ENCODE results near the gene DUSP12. TPM values are rescaled to one million over a fixed set of nuclear protein-coding genes. Genes with fewer than 3 reads are reported as not detected.

The DUSP12 gene
- total RNA-seq, 1 donor: 38.4 TPM

DNA sequence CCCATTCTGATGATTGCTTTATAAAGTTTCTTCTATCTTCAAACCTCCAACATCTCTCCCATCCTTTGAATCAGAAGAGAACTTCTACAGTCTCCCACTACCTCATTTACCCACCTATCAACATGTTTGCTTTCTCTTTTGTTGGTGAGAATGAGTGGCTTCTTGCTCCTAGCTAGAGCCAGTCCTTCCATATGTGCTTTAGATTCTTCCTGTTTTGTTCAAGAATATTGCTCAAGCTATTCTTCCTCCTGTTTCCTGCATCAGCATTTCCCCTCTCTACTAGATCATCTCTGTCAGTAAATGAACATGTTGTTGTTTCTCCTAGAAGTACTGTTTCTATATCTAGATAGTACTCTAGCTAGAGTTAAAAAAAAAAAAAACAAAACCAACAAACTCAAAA is 22.8 kb downstream of the DUSP12 start:
- no peaks in the 10 kb centered on the region for H3K9me3 ChIP-seq (ENCODE audit: low read depth, low read length)
- no peaks in the 10 kb centered on the region for H3K27me3 ChIP-seq (ENCODE audit: insufficient read depth, low read length)
- H3K4me1 ChIP-seq (ENCODE audit: insufficient read depth, low read length): peaks cover 71% of the 10 kb centered on the region
- H3K4me3 ChIP-seq (ENCODE audit: low read length): no peak overlapping the region

DNA sequence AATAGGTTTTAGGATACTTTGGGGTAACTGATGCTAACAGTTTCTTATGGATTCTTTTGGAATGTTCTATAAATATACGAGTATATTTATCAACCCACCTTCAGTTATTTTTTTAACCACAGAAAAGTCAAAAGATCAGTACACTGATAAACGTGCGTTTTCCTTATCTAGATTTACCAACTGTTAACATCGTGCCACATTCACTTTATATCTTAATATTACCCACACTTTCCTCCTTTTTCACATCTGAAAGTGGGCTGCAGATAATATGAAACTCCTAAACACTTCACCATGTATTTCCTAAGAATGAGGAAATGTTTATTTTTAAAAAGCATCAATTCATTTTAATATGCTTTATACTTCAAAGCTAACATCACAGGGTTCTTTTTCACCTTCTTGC is 24.2 kb downstream of the DUSP12 start:
- no peaks in the 10 kb centered on the region for H3K27me3 ChIP-seq (ENCODE audit: insufficient read depth, low read length)
- no peak overlapping the region for H3K4me3 ChIP-seq (ENCODE audit: low read length)
- H3K4me1 ChIP-seq (ENCODE audit: insufficient read depth, low read length): peaks cover 57% of the 10 kb centered on the region
- no peaks in the 10 kb centered on the region for H3K9me3 ChIP-seq (ENCODE audit: low read depth, low read length)

DNA sequence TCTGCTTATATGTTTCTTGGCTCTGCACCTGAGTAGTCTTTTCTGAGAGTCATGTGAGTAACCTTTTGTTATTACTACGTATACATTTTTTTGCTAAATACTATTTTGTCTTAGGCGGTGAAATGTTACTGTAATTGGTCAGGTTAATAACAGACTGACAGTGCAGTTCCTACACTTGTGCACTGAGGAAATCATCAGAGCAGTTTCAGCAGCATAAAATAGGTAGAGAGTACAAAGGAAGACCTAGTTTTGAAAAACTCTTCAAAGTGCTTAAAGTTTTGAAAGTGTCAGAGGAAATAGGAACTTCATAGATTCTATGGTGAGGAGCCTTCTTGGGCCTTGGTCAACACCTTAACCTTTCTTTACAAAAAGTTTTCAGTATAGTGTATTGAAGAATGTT is 27.7 kb downstream of the DUSP12 start:
- H3K4me3 ChIP-seq (ENCODE audit: low read length): no peak overlapping the region
- H3K9me3 ChIP-seq (ENCODE audit: low read depth, low read length): no peaks in the 10 kb centered on the region
- H3K27me3 ChIP-seq (ENCODE audit: insufficient read depth, low read length): no peaks in the 10 kb centered on the region
- peaks cover 23% of the 10 kb centered on the region for H3K4me1 ChIP-seq (ENCODE audit: insufficient read depth, low read length)

DNA sequence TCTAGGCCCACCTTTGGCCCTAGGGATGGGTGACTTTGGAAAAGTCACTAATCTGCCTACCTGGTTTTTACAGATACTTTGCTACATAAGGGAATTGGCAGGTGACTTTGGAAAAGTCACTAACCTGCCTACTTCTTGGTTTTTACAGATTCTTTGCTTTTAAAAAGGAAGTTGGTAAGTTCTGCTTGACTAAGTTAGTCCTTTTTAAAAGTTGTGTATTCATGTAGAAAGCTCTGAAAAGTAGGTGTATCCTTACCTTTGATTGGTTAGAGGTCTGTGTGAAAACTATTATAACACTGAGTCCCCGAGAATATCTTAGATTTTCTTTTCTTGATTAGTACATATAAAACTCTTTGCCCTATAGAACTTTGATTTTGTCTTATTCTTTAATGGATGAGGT is 28.9 kb downstream of the DUSP12 start:
- no peaks in the 10 kb centered on the region for H3K27me3 ChIP-seq (ENCODE audit: insufficient read depth, low read length)

DNA sequence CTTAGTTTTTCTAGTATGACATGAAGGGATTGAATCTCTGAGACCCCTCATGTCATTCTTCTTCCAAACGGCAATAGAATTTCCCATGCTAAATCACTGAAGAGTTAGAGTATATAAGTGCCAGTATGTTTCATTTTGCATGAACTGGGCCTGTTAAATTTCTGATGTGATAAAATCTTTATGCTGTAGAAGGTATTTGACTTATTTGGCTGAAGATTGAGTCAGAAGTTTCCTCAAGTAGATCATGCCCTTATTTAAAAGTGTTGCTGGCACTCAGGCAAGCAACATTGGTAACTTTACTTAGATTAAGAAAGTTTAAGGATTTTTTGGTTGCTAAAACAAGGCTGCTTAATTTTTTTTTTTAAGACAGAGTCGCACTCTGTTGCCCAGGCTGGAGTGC is 29.8 kb downstream of the DUSP12 start:
- Histone ChIP-seq H3K4me1 (ENCODE audit: insufficient read depth, low read length) (peaks cover 6% of the 10 kb centered on the region), H3K4me3 (ENCODE audit: low read length) (no peak overlapping the region), H3K27me3 (ENCODE audit: insufficient read depth, low read length) (no peaks in the 10 kb centered on the region), H3K9me3 (ENCODE audit: low read depth, low read length) (no peaks in the 10 kb centered on the region)

More for the DNA sequence above, 28.9 kb downstream of the DUSP12 start:
- H3K9me3 ChIP-seq (ENCODE audit: low read depth, low read length): no peaks in the 10 kb centered on the region
- peaks cover 10% of the 10 kb centered on the region for H3K4me1 ChIP-seq (ENCODE audit: insufficient read depth, low read length)
- no peak overlapping the region for H3K4me3 ChIP-seq (ENCODE audit: low read length)

DNA sequence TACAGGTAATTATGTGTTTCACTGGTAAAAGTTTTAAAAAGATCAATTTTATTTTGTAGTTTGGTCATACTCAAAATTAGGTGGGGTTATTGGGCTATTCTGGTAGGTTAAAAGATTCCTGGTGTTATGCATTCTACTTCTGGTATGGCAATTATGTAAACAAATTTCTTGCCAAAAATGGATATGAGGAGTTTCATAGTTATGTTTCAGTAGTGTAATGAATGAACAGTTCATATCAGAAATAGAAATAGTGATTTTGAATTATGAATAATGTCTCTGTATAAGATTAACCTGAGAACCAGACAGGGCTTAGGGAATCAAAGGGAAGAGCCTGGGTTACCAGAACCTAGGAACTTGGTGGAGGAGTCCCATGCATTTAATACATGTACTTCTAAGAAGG is 32.4 kb downstream of the DUSP12 start:
- Histone ChIP-seq H3K9me3 (ENCODE audit: low read depth, low read length) (no peaks in the 10 kb centered on the region), H3K27me3 (ENCODE audit: insufficient read depth, low read length) (no peaks in the 10 kb centered on the region), H3K4me3 (ENCODE audit: low read length) (no peak overlapping the region), H3K4me1 (ENCODE audit: insufficient read depth, low read length) (no peaks in the 10 kb centered on the region)

DNA sequence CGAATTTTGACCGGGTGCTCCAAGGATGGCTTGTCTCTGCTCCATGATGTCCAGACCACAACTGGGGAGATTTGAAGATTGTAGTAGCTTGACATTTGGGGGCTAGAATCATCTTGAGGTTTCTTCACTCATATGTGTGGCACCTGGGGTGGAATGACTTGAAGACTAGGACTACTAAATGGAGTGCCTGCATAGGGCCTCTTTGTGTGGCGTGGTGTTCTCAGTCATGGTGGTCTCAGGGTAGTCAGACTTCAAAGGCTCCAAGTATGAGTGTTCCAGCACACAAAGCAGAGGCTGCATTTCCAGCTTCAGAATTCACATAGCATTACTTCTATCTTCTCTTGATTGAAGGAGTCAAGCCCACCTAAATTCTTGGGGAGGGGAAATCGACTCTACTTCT is 33.3 kb downstream of the DUSP12 start:
- no peaks in the 10 kb centered on the region for H3K27me3 ChIP-seq (ENCODE audit: insufficient read depth, low read length)
- H3K9me3 ChIP-seq (ENCODE audit: low read depth, low read length): no peaks in the 10 kb centered on the region
- no peaks in the 10 kb centered on the region for H3K4me1 ChIP-seq (ENCODE audit: insufficient read depth, low read length)
- H3K4me3 ChIP-seq (ENCODE audit: low read length): no peak overlapping the region

DNA sequence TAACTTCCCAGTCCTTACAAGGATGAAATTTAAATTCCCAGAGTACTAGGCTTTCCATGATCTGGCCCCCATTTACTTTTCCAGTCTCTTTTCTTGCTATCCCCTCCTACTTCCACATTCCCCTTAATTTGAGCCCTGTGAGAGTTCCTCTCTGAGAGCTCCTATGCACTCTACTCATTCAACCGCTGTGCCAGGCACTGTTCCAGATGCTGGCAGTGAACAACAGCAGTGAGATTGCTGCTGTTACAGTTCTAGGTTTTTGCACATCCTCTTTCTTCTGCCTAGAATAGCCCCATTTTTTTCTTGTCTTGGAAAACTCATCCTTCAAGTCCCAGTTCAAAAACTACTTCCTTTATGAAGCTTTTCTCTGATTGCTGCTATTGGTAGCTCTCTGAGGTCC is 35.4 kb downstream of the DUSP12 start:
- no peaks in the 10 kb centered on the region for H3K9me3 ChIP-seq (ENCODE audit: low read depth, low read length)
- H3K4me1 ChIP-seq (ENCODE audit: insufficient read depth, low read length): no peaks in the 10 kb centered on the region
- H3K27me3 ChIP-seq (ENCODE audit: insufficient read depth, low read length): no peaks in the 10 kb centered on the region
- H3K4me3 ChIP-seq (ENCODE audit: low read length): no peak overlapping the region

DNA sequence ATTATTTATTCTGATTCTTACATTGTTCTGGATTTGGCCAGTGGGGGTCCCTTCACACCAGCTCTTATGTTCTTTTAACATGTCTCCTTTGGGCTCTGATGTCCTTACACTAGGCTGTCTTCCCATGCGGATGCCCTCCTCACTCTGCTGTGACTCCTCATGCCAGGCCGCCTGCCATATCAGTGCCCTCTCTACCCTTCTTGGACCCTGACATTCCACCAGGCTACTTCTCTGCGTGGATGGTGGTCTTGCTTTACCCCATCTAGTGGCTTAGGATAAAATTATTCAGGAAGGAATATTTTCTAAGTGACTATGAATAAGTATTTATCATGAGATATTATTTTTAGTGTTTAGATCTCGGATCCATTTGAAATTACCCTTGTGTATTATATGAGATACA is 37.8 kb downstream of the DUSP12 start:
- H3K4me1 ChIP-seq (ENCODE audit: insufficient read depth, low read length): no peaks in the 10 kb centered on the region
- no peaks in the 10 kb centered on the region for H3K9me3 ChIP-seq (ENCODE audit: low read depth, low read length)

DNA sequence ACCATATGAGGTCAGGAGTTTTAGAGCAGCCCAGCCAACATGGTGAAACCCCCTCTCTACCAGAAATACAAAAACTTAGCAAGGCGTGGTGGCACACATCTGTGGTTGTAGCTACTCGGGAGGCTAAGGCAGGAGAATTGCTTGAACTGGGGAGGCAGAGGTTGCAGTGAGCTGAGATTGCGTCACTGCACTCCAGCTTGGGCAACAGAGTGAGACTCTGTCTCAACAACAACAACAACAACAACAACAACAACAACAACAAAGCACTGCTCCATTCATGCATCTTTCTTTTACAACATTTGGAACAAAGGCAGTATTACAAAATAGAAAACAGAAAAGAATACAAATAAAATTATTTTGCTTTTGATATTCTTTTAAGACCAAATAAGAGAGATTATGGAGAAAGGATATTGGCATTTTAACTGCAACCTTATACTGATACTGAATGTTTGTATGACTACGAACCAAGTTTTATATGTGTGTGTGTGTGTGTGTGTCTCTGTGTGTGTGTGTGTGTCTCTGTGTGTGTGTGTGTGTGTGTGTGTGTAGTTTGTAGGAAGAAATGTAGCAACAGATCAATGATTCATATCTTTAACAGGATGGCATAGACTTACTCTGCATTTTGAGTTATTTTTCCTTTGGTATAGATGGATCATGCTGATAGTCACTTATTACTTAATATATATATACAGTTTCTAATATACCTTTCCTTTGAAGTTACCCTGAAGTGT is 41.2 kb downstream of the DUSP12 start:
- H3K9me3 ChIP-seq (ENCODE audit: low read depth, low read length): no peaks in the 10 kb centered on the region
- no peaks in the 10 kb centered on the region for H3K27me3 ChIP-seq (ENCODE audit: insufficient read depth, low read length)

More for the DNA sequence above, 37.8 kb downstream of the DUSP12 start:
- H3K27me3 ChIP-seq (ENCODE audit: insufficient read depth, low read length): no peaks in the 10 kb centered on the region
- no peak overlapping the region for H3K4me3 ChIP-seq (ENCODE audit: low read length)

DNA sequence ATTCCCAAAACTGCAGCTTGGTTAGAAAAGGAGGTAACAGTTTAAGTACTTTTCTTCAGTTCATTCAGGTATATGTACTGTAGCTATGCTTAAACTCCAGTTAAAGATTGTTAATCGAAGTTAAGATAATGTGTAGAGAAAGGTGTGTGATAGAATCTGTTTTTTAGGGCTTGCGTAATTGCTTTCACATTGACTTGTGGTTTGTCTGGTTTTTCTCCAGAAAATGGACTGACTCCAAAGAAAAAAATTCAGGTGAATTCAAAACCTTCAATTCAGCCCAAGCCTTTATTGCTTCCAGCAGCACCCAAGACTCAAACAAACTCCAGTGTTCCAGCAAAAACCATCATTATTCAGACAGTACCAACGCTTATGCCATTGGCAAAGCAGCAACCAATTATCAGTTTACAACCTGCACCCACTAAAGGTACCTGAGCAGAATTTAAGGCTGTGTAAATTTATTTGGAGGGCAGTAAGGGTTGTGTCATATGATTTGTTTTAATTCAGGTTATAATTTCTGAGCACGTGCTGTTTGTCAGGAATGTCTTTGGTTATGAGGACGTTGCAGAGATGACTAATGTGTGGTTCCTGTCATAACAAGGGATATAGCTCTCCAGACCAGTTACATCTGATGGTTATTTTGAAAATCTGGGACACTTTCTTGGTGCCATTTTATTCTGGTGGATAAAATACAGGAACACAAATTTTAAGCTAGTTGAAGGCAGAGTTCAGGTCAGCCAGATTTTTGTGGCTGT is 42.5 kb downstream of the DUSP12 start:
- Histone ChIP-seq H3K27me3 (ENCODE audit: insufficient read depth, low read length) (no peaks in the 10 kb centered on the region), H3K4me3 (ENCODE audit: low read length) (no peak overlapping the region), H3K9me3 (ENCODE audit: low read depth, low read length) (no peaks in the 10 kb centered on the region), H3K4me1 (ENCODE audit: insufficient read depth, low read length) (no peaks in the 10 kb centered on the region)

More for the DNA sequence above, 41.2 kb downstream of the DUSP12 start:
- no peak overlapping the region for H3K4me3 ChIP-seq (ENCODE audit: low read length)
- H3K4me1 ChIP-seq (ENCODE audit: insufficient read depth, low read length): no peaks in the 10 kb centered on the region

DNA sequence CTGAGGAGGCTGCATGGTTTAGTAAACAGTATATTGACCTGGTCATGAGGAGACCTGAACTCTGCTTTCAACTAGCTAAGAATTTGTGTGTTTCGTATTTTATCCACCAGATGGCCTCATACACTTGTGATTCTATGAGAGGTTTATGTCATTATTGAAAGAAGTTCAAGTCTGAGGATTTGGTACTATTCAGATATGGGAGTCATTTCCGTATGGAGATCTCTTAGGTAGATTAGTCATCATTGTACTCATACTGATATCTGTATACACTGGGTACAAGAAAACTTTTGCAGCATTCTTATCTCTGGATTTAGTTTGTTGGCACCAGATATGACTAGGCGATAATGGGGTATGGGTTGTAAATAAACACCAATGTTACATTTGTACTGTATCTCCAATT is 43.2 kb downstream of the DUSP12 start:
- H3K4me3 ChIP-seq (ENCODE audit: low read length): no peak overlapping the region
- H3K4me1 ChIP-seq (ENCODE audit: insufficient read depth, low read length): no peaks in the 10 kb centered on the region
- H3K9me3 ChIP-seq (ENCODE audit: low read depth, low read length): no peaks in the 10 kb centered on the region
- H3K27me3 ChIP-seq (ENCODE audit: insufficient read depth, low read length): no peaks in the 10 kb centered on the region

DNA sequence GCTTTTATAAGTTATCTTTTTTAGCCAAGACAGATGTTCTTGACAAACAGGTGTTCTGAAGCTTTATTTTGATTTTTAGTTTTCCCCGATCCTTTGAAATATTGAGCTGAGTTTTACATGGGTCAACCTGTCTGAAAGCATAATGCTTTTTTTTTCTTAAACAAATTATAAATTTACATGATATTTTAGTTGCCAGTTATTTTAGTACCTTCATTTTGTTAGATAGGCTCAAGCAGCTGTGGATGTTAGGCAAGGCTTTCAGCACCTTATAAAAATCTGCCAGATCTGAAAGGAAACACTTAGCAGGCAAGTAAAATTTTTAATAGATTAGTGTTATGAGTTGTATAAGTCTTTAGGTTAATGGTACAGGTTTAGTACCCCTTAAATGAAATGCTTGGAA is 50.2 kb downstream of the DUSP12 start:
- H3K9me3 ChIP-seq (ENCODE audit: low read depth, low read length): no peaks in the 10 kb centered on the region
- no peaks in the 10 kb centered on the region for H3K27me3 ChIP-seq (ENCODE audit: insufficient read depth, low read length)
- H3K4me3 ChIP-seq (ENCODE audit: low read length): no peak overlapping the region
- H3K4me1 ChIP-seq (ENCODE audit: insufficient read depth, low read length): no peaks in the 10 kb centered on the region

DNA sequence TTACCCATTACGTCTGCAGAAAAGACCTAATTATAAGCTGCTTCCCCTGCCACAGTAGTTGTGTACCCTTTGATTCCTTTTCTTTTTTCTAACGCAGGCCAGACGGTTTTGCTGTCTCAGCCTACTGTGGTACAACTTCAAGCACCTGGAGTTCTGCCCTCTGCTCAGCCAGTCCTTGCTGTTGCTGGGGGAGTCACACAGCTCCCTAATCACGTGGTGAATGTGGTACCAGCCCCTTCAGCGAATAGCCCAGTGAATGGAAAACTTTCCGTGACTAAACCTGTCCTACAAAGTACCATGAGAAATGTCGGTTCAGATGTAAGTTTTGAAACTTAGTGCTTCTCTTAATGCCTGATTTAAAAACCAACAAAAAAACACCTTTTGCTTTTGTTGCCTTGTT is 52.4 kb downstream of the DUSP12 start:
- no peak overlapping the region for H3K4me3 ChIP-seq (ENCODE audit: low read length)
- H3K4me1 ChIP-seq (ENCODE audit: insufficient read depth, low read length): no peaks in the 10 kb centered on the region
- no peaks in the 10 kb centered on the region for H3K9me3 ChIP-seq (ENCODE audit: low read depth, low read length)
- H3K27me3 ChIP-seq (ENCODE audit: insufficient read depth, low read length): no peaks in the 10 kb centered on the region

DNA sequence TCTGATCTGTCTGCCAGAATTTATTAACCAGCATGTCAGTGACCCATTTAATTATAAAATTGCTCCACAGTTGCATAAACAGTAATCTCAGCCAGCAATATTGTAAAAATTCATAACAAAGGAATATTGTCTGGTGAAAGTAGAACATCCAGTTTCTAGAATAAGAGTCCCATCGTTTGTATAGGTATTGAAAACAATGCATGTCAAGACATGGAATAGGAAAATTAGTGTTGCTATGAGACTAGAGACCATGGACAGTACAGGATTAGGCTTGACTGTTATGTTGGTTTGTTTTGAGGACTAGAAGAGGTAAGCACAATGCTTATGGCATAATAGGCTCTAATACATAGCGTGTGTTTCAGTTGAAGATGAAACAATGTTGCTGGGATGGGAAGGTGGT is 53.6 kb downstream of the DUSP12 start:
- Histone ChIP-seq H3K27me3 (ENCODE audit: insufficient read depth, low read length) (no peaks in the 10 kb centered on the region), H3K4me1 (ENCODE audit: insufficient read depth, low read length) (no peaks in the 10 kb centered on the region), H3K4me3 (ENCODE audit: low read length) (no peak overlapping the region), H3K9me3 (ENCODE audit: low read depth, low read length) (no peaks in the 10 kb centered on the region)
